Endothelial cell (in vitro differentiated cells): Measurements from ENCODE around the gene GLI3. TPM values are rescaled to one million over a fixed set of nuclear protein-coding genes. Genes with fewer than 3 reads are reported as not detected.

Experiments
- DNase-seq: peaks from one replicate; pipeline ENCODE4 v3.0.0; 2021; ENCODE audit warnings: low spot score
- H3K27ac Mint-ChIP-seq: one replicate; pipeline ENCODE4 v1.8.0; 2021; ENCODE audit warnings: mixed read lengths, inconsistent platforms; ENCODE audit not compliant: unreplicated experiment
- H3K27me3 Mint-ChIP-seq: one replicate; pipeline ENCODE4 v1.8.0; 2021; ENCODE audit warnings: mild to moderate bottlenecking, moderate library complexity, mixed read lengths, inconsistent platforms; ENCODE audit not compliant: unreplicated experiment
- H3K36me3 Mint-ChIP-seq: one replicate; pipeline ENCODE4 v1.8.0; 2021; ENCODE audit warnings: mild to moderate bottlenecking, low read depth, mixed read lengths, inconsistent platforms; ENCODE audit not compliant: unreplicated experiment
- H3K4me1 Mint-ChIP-seq: one replicate; pipeline ENCODE4 v1.8.0; 2021; ENCODE audit warnings: mild to moderate bottlenecking, mixed read lengths, inconsistent platforms; ENCODE audit not compliant: unreplicated experiment
- H3K4me3 Mint-ChIP-seq: one replicate; pipeline ENCODE4 v1.8.0; 2021; ENCODE audit warnings: mild to moderate bottlenecking, mixed read lengths, inconsistent platforms; ENCODE audit not compliant: unreplicated experiment
- H3K9me3 Mint-ChIP-seq: one replicate; pipeline ENCODE4 v1.8.0; 2021; ENCODE audit warnings: mixed read lengths, inconsistent platforms; ENCODE audit not compliant: unreplicated experiment
- total RNA-seq: library from RNA; stranded (reverse); fragmentation: NEBNext Ultra II Directional; extraction: Animal tissue kit (Norgen Biotek cat#: 25700); gene quantifications from one replicate; pipeline ENCODE4 v1.2.1, GENCODE V29; 2021; ENCODE audit not compliant: unreplicated experiment
- TF ChIP-seq, protein P1 (sequence below): fragments of 200-600 bp; sonication (generic); IDR thresholded peaks from one replicate; pipeline ENCODE4 v1.5.0; 2021; ENCODE audit warnings: antibody characterized with exemption; ENCODE audit not compliant: unreplicated experiment

GLI3 gene
- total RNA-seq, 1 donor from 2014 or later = 24.9 TPM

GRCh38 chr7:42053834-42054233, 183.2 kb downstream of the GLI3 start:
- no peak for DNase-seq
- no peaks in the 10 kb centered on the region for H3K36me3 Mint-ChIP-seq
- H3K4me1 Mint-ChIP-seq = peaks cover 4% of the 10 kb centered on the region
- TF ChIP-seq, protein P1, sequence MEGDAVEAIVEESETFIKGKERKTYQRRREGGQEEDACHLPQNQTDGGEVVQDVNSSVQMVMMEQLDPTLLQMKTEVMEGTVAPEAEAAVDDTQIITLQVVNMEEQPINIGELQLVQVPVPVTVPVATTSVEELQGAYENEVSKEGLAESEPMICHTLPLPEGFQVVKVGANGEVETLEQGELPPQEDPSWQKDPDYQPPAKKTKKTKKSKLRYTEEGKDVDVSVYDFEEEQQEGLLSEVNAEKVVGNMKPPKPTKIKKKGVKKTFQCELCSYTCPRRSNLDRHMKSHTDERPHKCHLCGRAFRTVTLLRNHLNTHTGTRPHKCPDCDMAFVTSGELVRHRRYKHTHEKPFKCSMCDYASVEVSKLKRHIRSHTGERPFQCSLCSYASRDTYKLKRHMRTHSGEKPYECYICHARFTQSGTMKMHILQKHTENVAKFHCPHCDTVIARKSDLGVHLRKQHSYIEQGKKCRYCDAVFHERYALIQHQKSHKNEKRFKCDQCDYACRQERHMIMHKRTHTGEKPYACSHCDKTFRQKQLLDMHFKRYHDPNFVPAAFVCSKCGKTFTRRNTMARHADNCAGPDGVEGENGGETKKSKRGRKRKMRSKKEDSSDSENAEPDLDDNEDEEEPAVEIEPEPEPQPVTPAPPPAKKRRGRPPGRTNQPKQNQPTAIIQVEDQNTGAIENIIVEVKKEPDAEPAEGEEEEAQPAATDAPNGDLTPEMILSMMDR = no peak
- no peaks in the 10 kb centered on the region for H3K9me3 Mint-ChIP-seq
- H3K27me3 Mint-ChIP-seq = no peaks in the 10 kb centered on the region
- no peak overlapping the region for H3K27ac Mint-ChIP-seq
- no peak overlapping the region for H3K4me3 Mint-ChIP-seq

DNA sequence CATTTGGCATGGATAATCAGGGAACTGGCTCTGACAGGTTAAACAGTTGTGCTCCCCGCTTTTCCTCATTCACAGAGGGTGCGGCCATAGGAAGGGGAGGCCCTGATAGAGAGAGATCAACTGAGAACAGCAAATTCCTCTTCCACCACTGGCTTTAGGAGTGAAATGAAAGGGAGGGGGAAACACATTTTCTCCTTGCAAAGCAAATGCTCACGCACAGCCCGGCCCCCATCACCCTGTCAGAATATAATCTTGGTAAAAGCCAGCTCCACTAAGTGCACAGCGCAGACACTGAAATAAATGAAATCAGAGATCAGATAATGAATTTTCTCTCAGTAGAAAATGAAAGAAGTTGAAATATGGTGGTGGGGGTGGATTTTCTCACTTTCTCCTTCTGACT, 187.2 kb downstream of the GLI3 start:
- Mint-ChIP-seq H3K4me3 (no peak overlapping the region), H3K27ac (no peak overlapping the region), H3K27me3 (no peaks in the 10 kb centered on the region), H3K9me3 (no peaks in the 10 kb centered on the region), H3K4me1 (no peaks in the 10 kb centered on the region), H3K36me3 (no peaks in the 10 kb centered on the region)
- TF ChIP-seq, protein P1 = no peak
- DNase-seq = no peak

- Mint-ChIP-seq H3K27ac (no peak overlapping the region), H3K9me3 (no peaks in the 10 kb centered on the region), H3K36me3 (no peaks in the 10 kb centered on the region), H3K4me3 (no peak overlapping the region), H3K27me3 (no peaks in the 10 kb centered on the region), H3K4me1 (no peaks in the 10 kb centered on the region)
- DNase-seq = no peak
- TF ChIP-seq, protein P1 = no peak
These were observed 190.5 kb downstream of the GLI3 start for GRCh38 chr7:42046483-42046882.

DNA sequence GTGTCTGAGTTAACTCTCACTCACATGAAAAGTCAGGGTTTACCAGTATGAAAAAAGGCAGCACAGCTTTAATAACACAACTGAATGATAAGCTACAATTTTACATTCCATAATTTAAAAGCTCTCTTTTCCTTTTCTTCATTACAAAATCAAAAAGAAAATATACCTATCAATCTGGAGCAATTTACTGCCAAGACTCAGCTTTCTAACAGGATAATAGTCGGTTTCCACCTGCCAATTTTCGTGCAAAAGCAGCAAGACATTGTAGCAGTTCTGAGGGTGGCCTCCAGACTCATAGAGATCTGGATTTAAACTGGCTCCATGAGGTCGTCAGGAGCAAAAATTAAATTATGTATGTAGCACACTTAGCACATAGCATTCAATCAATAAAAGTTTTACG, 191.0 kb downstream of the GLI3 start:
- TF ChIP-seq, protein P1 = no peak
- no peak overlapping the region for H3K27ac Mint-ChIP-seq
- no peaks in the 10 kb centered on the region for H3K9me3 Mint-ChIP-seq
- no peaks in the 10 kb centered on the region for H3K4me1 Mint-ChIP-seq
- no peaks in the 10 kb centered on the region for H3K36me3 Mint-ChIP-seq
- H3K27me3 Mint-ChIP-seq = no peaks in the 10 kb centered on the region
- no peak for DNase-seq
- no peak overlapping the region for H3K4me3 Mint-ChIP-seq

GRCh38 chr7:42039921-42040320, 197.1 kb downstream of the GLI3 start:
- Mint-ChIP-seq H3K27me3 (no peaks in the 10 kb centered on the region), H3K4me1 (no peaks in the 10 kb centered on the region), H3K27ac (no peak overlapping the region), H3K36me3 (no peaks in the 10 kb centered on the region), H3K9me3 (no peaks in the 10 kb centered on the region), H3K4me3 (no peak overlapping the region)
- no peak for DNase-seq
- TF ChIP-seq, protein P1 = no peak
